Left lobe of liver (tissue), 2 donors: Measurements from ENCODE around the gene LCK. TPM values are rescaled to one million over a fixed set of nuclear protein-coding genes. Genes with fewer than 3 reads are reported as not detected.
"Not testable (repeated sequence)": the region's sequence is repeated elsewhere in the genome, so short reads cannot be mapped to it uniquely, and the experiment has no call there.

Experiments used
- ATAC-seq: fragments of 200-7000 bp; cut with Tn5 transposase; one replicate; pipeline ENCODE4 v1.9.1; 2020; ENCODE audit warnings: mild to moderate bottlenecking, moderate library complexity
- DNase-seq: peaks from one replicate; pipeline ENCODE4 v3.0.0-alpha.2; 2020; ENCODE audit warnings: low spot score
- total RNA-seq: library from RNA; stranded (reverse); gene quantifications from one replicate; pipeline ENCODE4 v1.2.1, GENCODE V29; 2021
- donor health status: DM: no; HTN: no; CAD: no; lungs with moderate emphysema.
- donor health status: DM: no; HTN: yes; CAD: no.

The LCK gene
- total RNA-seq, 1 donor from 2014 or later = 1.2 TPM

DNA sequence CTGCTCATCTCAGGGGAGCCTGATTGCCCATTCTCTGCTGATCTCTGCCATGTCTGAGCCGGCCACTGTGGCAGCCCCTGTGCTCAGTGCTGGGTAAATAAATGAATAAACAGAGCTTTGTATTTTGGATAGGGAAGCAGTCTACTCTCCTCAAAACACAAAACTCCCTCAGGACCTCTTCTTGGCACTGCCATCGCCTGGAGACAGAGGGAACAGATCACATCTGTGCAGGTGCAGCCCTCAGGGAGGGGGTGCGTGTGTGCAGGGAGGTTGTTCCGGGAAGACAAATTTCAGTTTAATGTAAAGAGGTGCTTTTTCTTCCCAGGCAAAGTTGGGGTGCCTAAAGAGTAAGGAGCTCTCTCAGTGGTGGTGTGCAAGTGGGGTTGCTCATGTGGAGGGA lies 11.7 kb upstream of the LCK start:
- DNase-seq (no peak), ATAC-seq (no peak)

DNA sequence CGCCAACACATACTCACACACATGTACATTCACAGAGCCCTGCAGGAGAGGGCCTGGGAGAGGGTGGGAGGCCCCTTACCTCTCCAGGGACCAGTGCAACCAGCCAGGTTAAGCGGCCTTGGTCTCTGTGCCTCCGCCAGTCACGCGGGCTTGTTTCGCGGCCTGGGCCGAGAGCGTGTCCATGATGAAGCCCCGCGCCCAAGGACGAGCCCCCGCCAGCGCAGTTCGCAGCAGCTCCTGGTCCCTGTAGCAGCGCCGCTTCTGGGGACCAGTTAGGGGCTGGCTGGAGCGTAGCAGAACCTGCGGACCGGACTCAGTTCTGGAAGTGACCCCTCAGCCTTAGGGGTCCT lies 11.3 kb upstream of the LCK start:
- DNase-seq (no peak), ATAC-seq (no peak)

DNA sequence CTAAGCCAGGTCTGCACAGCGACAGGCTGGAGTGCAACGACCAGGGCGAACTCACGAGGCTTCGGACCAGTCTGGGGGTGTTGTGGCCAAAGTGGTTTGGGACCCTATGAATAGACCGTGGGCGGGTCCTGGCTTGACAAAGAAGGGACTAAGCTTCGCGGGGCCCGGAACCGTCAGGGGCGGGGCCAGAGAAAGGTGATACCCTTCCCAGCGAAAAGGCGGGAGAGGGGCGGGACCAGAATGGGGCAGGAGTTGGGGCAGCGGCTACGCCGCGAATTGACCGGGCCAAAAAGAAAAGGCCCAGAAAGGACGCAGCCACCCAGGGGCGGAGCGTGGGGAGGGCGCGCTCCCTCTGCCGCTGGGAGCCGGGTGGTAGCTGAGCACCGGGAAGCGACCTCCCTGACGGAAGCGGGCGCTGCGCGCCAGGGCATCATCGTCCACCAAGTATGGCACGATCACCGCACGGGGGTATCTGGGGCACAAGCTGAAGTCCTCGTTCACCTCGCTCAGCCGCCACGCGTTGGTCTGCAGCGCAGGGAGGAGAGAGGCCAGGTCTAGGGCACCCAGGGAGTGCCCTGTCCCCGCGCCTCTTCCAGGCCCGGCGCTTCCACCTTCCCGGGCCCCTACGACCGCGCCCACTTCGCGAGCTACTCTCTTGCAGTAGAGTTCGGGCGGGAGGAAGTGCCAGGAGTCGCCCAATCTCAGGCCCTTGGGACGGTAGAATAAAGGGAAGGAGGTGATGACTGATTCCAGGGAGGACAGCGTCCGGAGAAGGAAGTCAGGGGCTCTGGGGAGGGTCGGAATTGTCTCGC lies 10.7 kb upstream of the LCK start:
- DNase-seq = peak; percentile 61
- peak; percentile 82 for ATAC-seq

DNA sequence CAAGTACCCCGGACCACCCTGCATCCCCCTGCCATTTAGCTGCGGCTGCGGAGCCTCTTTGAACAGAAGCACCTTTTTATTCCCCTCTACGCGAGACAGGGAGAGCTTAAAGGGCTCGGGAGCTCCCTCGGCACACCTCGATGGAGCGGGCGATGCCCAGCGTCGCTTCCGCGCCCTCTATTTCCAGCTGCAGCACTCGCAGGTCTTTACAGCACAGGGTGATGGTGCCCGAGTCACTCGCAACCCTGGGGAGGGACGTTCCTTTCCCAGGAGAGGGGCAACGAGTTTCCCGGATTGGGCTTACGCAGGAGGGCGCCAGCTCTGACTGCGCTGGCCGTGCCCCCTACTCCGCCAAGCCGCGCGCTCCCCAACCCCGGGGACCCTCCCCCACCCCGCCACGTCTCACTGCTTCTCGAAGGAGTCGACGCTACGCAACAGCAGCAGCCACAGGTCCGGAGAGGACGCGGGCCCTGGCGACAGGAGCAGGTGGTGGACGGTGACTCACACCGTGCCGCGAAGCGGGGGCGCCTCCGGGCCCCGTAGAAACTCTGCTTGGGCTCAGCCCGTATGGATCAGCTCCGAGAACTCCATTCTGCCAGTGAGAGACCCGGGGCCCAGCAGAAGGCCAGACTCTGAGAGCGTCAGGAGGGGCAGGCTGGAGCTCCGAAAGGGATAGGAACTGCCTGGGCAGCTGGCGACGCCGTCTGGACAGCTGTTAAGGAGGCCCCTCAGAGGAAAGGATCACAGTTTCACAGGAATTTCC lies 9.9 kb upstream of the LCK start:
- DNase-seq (no peak), ATAC-seq (peak; percentile 54)

GRCh38 chr1:32242341-32242851 lies 8.7 kb upstream of the LCK start:
- DNase-seq (no peak), ATAC-seq (no peak)

DNA sequence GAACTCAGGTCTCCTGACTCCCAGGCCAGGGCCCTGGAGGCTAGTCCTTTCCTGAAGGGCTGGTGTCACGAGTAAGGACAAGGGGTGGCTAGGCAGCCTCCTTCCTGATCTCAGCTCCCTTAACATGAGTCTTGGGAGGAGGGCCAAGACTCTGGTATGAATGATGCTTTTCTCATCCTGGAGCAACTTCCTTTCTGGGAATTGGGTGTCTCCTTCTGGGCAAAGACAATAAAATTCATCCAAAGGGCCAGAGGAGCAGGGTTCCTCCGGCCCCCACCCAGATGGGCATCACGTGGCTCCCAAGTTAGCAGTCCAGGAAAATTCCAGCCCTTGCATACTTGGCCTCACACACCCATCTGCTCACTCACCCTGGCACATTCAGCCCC lies 4.2 kb upstream of the LCK start, which contains the start of gene FAM167B:
FAM167B (plus strand) TSS at position 335 of the 386 bp plus-strand sequence. CDS start 200 bp downstream, outside the sequence.
- ATAC-seq = peak; percentile 45
- no peak for DNase-seq

DNA sequence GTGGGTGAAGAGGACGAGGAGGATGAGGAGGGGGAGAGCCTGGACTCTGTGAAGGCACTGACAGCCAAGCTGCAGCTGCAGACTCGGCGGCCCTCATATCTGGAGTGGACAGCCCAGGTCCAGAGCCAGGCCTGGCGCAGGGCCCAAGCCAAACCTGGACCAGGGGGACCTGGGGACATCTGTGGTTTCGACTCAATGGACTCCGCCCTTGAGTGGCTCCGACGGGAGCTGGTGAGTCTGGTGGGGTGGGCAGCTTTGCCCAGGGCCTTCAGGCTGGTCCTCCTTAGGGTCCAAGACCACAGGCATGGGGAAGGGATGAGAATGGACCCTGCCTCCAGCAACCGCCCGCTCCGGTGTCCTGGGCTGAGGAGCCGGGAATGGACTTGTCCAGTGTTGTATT lies 3.6 kb upstream of the LCK start:
- ATAC-seq (no peak), DNase-seq (no peak)

GRCh38 chr1:32247983-32248889 lies 2.8 kb upstream of the LCK start:
- DNase-seq (peak; percentile 75), ATAC-seq (peak; percentile 79)

DNA sequence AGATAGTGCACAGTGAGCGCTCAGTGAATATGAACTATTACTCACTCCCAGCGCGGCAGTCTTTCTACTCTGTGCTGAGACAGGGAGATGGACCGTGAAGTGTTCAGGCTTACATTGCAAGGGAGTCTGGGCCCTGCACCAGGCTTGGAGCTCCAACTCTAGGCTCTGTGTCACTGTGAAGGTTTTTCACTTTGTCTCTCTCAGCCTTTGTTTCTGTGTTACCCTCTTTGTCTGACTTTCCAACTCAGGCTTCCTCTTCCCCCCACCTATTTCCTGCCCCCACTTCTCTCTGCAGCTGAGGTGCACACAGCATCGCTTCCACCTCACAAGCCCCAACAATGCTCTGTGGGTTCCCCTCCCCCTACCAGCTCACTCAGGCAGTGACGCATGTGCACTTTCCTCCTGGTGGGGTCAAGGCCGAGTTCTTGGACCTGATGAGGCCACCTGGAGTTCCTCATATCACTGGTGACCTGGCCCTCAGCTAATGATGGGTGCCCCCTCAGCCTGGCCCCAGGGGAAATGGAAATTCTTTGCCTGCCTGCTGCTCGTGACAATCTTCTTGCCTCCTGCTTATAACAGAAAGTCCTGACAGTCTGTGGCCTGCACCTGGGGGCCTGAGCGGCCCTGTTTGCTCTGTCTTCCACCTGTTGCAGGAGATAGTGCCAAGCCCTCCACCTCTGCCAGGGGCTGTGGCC lies 1.1 kb upstream of the LCK start:
- peak; percentile 60 for ATAC-seq
- DNase-seq = peak; percentile 69

- peak; percentile 61 for ATAC-seq
- no peak for DNase-seq
Measured at GRCh38 chr1:32255072-32256071, 4.3 kb downstream of the LCK start.

DNA sequence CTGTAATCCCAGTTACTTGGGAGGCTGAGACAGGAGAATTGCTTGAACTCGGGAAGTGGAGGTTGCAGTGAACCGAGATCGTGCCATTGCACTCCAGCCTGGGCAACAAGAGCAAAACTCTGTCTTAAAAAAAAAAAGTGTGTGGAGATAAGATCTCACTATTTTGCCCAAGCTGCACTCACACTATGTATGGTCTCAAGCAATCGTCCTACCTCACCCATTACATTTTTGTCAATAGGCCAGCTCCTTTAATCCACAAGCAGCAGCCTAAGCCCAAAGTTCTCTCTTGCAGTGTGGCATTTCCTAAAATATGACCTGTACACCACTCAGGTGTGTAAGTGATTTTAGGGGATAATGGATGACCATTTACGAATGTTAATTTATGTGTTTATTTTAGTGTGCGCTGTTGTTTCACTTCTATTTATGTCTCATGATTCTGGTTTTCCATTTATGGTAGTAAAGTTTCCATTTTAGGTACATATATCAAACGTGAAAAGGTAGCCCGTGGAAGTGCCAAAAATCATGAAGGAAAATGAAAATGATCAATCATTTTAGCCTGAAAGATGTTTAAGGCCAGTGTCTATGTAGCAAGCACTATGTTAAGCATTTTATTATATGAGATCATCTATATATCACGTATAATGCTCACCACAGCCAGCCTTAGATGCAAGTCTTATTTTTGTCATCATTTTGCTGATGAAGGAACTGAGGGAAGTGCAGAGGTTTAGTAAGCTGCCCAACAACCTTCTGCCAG lies 5.6 kb downstream of the LCK start:
- ATAC-seq (no peak), DNase-seq (no peak)

- DNase-seq (no peak), ATAC-seq (no peak)
Measured at GRCh38 chr1:32257227-32257508, 6.1 kb downstream of the LCK start.

DNA sequence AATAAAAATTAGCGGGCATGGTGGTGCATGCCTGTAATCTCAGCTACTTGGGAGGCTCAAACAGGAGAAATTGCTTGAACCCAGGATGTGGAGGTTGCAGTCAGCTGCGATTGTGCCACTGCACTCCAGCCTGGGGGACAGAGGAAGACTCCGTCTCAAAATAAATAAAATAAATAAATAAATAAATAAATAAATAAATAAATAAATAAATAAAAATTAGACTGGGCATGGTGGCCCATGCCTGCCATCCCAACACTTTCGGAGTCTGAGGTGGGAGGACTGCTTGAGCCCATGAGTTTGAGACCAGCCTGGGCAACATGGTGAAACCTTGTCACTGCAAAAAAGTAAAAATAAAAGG lies 12.2 kb downstream of the LCK start:
- not testable (repeated sequence) for DNase-seq

GRCh38 chr1:32263744-32264143 lies 12.7 kb downstream of the LCK start:
- ATAC-seq (no peak), DNase-seq (no peak)

More for the DNA sequence above, 12.2 kb downstream of the LCK start:
- ATAC-seq = not testable (repeated sequence)

DNA sequence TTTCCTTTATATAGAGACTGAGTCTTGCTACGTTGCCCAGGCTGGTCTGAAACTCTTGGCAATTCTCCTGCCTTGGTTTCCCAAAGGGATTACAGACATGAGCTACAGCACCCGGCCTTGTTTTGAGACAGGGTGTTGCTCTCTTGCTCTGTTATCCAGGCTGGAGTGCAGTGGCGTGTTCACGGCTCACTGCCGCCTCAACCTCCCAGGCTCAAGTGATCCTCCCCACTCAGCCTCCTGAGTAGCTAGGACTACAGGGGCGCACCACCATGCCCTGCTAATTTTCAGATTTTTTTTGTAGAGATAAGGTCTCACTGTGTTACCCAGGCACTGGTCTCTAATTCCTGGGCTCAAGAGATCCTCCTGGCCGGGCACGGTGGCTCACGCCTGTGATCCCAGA lies 14.8 kb downstream of the LCK start:
- ATAC-seq (no peak), DNase-seq (no peak)

- ATAC-seq = no peak
- DNase-seq = no peak
Measured at GRCh38 chr1:32266921-32267591, 16.0 kb downstream of the LCK start.

- ATAC-seq = no peak
Measured at GRCh38 chr1:32269744-32270143, 18.7 kb downstream of the LCK start.

More at GRCh38 chr1:32269744-32270143, 18.7 kb downstream of the LCK start:
- no peak for DNase-seq
